ENCODE data around the gene CLIC6. TPM values are rescaled to one million over a fixed set of nuclear protein-coding genes. Genes with fewer than 3 reads are reported as not detected.

CLIC6 gene
- total RNA-seq, 1 donor = 0.18 TPM

DNA sequence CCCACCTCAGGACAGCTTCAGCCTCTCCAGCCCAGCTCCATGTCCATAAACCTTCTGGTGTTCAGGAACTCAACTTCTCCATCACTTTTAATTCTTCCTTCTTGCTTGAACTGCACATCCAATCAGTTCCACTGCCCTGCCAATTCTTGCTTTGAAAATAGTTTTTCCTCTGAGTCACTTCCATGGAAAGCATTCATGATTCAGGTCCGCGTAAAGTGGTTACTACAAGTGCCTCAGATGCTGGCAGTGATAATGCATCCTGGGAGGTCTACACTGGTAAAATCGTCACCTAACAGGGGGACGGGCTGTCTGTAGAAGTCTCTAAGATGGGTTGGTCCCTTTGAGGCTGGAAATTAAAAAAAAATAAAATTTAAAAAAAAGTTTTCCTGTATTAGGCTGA is 27.9 kb upstream of the CLIC6 start:
- DNase-seq (ENCODE audit: low read depth) = peak; percentile 88
- H3K4me3 ChIP-seq (ENCODE audit: low read depth, low read length) = no peak overlapping the region
- TF ChIP-seq, protein P1, sequence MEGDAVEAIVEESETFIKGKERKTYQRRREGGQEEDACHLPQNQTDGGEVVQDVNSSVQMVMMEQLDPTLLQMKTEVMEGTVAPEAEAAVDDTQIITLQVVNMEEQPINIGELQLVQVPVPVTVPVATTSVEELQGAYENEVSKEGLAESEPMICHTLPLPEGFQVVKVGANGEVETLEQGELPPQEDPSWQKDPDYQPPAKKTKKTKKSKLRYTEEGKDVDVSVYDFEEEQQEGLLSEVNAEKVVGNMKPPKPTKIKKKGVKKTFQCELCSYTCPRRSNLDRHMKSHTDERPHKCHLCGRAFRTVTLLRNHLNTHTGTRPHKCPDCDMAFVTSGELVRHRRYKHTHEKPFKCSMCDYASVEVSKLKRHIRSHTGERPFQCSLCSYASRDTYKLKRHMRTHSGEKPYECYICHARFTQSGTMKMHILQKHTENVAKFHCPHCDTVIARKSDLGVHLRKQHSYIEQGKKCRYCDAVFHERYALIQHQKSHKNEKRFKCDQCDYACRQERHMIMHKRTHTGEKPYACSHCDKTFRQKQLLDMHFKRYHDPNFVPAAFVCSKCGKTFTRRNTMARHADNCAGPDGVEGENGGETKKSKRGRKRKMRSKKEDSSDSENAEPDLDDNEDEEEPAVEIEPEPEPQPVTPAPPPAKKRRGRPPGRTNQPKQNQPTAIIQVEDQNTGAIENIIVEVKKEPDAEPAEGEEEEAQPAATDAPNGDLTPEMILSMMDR (IDR thresholded peaks at IDR 0.05; ENCODE audit: insufficient read depth, low read length) = no peak

DNA sequence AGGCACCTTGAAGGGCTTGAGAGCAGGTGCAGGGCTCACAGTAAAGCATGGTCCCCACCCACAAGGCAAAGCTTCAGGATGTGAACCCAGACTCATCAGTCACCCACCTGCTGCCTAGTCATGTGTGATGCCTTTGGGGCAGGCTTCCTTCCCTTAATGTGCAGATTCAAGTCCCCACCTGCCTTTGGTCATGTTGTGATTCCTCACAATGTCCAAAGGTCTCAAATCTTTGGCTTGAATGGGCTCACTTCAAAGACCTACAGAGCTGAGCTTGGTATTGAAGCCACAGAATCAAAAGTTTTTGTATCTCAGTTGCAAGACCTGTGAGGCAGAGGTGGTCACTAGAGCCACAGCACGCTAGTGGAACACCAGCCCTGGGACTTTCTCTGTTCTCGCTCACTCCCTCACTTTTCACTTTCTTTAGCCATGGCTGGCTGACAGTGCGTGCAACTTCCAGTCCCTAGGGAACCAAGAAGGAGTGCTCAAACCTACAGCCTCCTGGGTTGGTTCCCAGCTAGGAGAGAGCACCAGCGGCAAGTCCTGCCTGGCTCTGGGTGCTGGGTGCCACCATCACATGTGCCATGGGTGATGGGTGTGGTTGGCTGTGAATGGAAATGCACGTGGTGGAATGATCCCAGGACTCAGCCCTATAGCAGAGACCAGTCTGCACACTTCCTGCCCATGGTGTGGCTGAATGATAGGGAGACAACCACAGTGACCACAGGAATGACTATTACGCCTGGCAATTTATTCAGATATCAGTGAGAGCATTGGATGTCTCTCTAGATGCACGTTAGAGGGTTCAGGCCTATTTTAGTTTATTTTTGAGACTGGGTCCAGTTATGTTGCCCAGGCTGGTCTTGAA is 26.4 kb upstream of the CLIC6 start:
- H3K4me3 ChIP-seq (ENCODE audit: low read depth, low read length) = no peak overlapping the region
- TF ChIP-seq, protein P1 (IDR thresholded peaks at IDR 0.05; ENCODE audit: insufficient read depth, low read length) = no peak
- peak; percentile 35 for DNase-seq (ENCODE audit: low read depth)

DNA sequence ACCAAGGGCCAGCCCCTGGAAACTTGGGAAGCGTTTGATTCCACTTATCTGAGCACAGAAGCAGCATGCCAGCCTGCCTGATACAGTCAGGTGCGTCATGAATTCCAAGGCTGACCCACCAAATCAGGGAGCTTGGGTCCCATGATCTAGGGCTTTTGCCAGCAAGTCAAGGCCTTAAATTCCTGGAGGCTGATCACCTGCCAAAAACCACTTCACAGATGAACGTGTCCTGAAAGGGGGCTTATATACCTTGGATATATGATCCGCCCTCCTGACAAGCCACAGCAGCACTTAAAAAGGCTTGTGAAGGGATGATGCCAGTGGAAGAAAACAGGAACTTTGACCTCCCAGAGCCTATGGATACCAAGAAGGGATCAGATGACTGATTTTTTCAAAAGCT is 24.0 kb upstream of the CLIC6 start:
- no peak overlapping the region for H3K4me3 ChIP-seq (ENCODE audit: low read depth, low read length)
- TF ChIP-seq, protein P1 (IDR thresholded peaks at IDR 0.05; ENCODE audit: insufficient read depth, low read length) = no peak
- DNase-seq (ENCODE audit: low read depth) = no peak

DNA sequence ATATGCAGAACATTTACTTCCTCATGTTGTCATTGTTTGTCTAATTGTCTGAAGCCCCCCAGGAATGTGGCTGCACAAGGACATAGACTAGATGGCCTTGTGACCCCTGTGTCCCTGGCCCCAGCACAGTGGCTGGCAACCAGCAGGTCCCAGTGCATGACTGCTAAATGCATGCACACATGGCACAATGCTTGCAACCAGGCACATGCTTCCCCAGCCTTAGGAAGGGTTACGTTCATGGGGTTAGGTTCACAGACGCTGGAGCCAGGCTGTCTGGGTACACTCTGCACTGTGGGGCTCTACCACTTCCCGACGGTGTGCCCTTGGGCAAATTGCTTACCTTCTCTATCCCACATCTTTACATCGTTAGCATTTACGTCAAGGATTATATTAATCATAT is 21.2 kb upstream of the CLIC6 start:
- no peak overlapping the region for H3K4me3 ChIP-seq (ENCODE audit: low read depth, low read length)
- no peak for DNase-seq (ENCODE audit: low read depth)
- TF ChIP-seq, protein P1 (IDR thresholded peaks at IDR 0.05; ENCODE audit: insufficient read depth, low read length) = no peak

DNA sequence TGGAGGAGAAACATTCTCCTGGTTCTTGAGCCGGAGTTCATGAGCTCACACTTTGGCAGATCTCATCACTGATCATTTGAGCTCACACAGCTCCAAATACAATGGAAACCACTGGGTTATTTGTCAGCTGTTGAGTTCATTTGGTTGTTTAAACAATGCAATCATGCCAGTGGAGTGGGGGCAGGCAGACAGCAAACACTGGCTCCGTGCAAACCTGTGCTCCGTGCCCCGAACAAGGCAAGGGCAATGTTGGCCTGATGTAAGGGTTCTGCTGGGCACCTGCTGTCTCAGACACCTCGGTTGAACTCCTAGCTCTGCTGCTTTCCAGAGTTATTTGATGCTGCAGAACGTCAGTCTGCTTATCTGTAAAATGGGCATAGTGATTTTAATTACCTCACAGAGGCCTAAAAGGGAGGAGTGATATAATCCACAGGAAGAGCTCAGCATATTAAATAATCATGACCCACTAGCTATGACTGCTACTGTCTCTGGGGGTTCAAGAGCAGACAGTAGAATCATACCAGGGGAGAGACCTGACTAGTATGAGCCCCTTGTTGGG is 20.0 kb upstream of the CLIC6 start:
- TF ChIP-seq, protein P1 (IDR thresholded peaks at IDR 0.05; ENCODE audit: insufficient read depth, low read length) = no peak
- H3K4me3 ChIP-seq (ENCODE audit: low read depth, low read length) = no peak overlapping the region
- DNase-seq (ENCODE audit: low read depth) = no peak

DNA sequence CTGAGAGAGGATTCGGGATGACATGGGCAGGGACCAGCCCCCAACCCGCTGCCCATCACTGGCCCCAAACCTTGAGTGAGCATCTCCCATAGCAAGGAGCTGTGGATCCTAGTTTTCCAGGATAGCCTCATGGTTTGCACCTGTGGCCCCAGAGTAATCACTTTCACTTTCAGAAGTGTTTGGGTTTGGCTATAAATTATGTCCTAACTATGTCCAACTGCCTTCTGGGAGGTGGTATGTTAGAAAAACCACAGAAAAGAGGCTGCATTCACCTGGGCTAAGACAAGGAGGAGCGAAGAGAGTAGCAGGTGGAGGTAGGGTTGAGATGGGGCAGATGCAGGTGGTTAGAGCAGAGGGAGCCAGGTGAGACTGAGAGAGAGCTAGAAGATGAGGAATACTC is 19.4 kb upstream of the CLIC6 start:
- TF ChIP-seq, protein P1 (IDR thresholded peaks at IDR 0.05; ENCODE audit: insufficient read depth, low read length) = no peak
- no peak overlapping the region for H3K4me3 ChIP-seq (ENCODE audit: low read depth, low read length)
- no peak for DNase-seq (ENCODE audit: low read depth)
